Measurements from ENCODE around the gene CES2.

Gene CES2

DNA sequence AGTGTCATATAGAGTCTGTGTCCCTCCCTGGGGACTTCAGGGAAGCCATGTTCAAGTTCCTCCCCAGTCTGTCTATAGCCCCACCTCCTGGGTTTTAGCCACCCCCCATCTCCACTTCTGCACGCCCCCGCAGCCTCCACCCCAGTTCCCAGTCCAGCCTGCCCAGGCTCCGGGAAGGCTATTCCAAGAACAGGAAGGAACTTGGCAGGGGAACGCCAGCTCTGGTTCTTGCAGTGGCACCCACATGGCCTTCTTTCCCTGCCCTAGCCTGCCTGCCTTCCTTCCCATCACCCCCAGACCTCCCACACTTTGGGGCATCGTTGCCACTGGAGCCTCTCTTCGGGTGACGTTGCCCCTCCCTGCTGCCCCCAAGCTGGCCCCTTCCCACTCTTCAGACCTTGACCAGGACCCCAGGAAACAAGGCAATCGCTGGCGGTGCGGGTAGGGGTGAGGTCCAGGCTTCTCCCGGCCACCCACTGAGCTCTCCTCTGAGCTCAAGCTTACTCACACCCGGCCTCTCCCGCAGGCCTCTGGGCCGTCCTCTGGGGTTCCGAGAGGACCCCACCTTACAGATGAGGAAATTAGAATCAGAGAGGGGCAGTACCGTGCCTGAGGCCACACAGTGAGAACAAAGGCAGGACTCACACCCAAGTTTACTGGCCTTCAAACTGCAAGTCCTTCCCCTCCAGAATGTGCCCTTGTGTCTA is 43.8 kb downstream of the CES2 start:
- no peaks in the 10 kb centered on the region for H3K9me3 ChIP-seq (ENCODE audit: control insufficient read depth, insufficient read depth, low read depth, low read length)
- CTCF ChIA-PET: interaction anchor here (0.6 to 2.6 kb wide), 15 partner anchors 14 to 535 kb away, joined by 3 to 16 read pairs (median 5); partner anchors contain the start of gene NOL3
- no peaks in the 10 kb centered on the region for H3K4me1 ChIP-seq (ENCODE audit: control insufficient read depth, insufficient read depth, low read length)
- TF ChIP-seq KLF17 (tag by site-specific recombination; IDR thresholded peaks at IDR 0.05) (no peak), ZNF350 (tag by site-specific recombination; IDR thresholded peaks at IDR 0.05) (no peak), ZNF169 (tag by site-specific recombination; IDR thresholded peaks at IDR 0.05) (no peak), EGR2 (tag by site-specific recombination; IDR thresholded peaks at IDR 0.05; ENCODE audit: low read depth) (peak; percentile 54), GLI2 (tag by site-specific recombination; IDR thresholded peaks at IDR 0.05; ENCODE audit: borderline replicate concordance, low read depth) (no peak), ZBTB10 (tag by site-specific recombination; IDR thresholded peaks at IDR 0.05) (no peak), ZFHX2 (tag by site-specific recombination; conservative IDR thresholded peaks at IDR 0.05) (peak; percentile 73)
- H3K36me3 ChIP-seq (ENCODE audit: control insufficient read depth in 2 of 2, insufficient read depth in 1 of 2, low read length in 2 of 2): no peaks in the 10 kb centered on the region
- no peak overlapping the region for H3K27ac ChIP-seq (ENCODE audit: extremely low read depth, low read depth, low read length)
- no peak overlapping the region for H3K4me3 ChIP-seq (ENCODE audit: low read depth, low read length)
- POLR2A ChIA-PET: no interaction called here

- Histone ChIP-seq H3K4me1 (ENCODE audit: control insufficient read depth, insufficient read depth, low read length) (no peaks in the 10 kb centered on the region), H3K36me3 (ENCODE audit: control insufficient read depth in 2 of 2, insufficient read depth in 1 of 2, low read length in 2 of 2) (no peaks in the 10 kb centered on the region), H3K9me3 (ENCODE audit: control insufficient read depth, insufficient read depth, low read depth, low read length) (no peaks in the 10 kb centered on the region), H3K27ac (ENCODE audit: extremely low read depth, low read depth, low read length) (no peak overlapping the region), H3K4me3 (ENCODE audit: low read depth, low read length) (no peak overlapping the region)
- TF ChIP-seq ZNF660 (tag by site-specific recombination; IDR thresholded peaks at IDR 0.05) (no peak), ZNF529 (tag by site-specific recombination; IDR thresholded peaks at IDR 0.05; ENCODE audit: insufficient replicate concordance) (no peak), ZNF350 (tag by site-specific recombination; IDR thresholded peaks at IDR 0.05) (no peak), ZBTB48 (tag by site-specific recombination; IDR thresholded peaks at IDR 0.05) (no peak)
- TF ChIP-seq, protein P1, sequence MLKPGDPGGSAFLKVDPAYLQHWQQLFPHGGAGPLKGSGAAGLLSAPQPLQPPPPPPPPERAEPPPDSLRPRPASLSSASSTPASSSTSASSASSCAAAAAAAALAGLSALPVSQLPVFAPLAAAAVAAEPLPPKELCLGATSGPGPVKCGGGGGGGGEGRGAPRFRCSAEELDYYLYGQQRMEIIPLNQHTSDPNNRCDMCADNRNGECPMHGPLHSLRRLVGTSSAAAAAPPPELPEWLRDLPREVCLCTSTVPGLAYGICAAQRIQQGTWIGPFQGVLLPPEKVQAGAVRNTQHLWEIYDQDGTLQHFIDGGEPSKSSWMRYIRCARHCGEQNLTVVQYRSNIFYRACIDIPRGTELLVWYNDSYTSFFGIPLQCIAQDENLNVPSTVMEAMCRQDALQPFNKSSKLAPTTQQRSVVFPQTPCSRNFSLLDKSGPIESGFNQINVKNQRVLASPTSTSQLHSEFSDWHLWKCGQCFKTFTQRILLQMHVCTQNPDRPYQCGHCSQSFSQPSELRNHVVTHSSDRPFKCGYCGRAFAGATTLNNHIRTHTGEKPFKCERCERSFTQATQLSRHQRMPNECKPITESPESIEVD (tag by site-specific recombination; IDR thresholded peaks at IDR 0.05): no peak
- POLR2A ChIA-PET: no interaction called here
- CTCF ChIA-PET: interaction anchor here (0.6 kb wide), 1 partner anchor 172 kb away, joined by 3 read pairs; no protein-coding TSS in a partner anchor
These were observed 47.7 kb downstream of the CES2 start for GRCh38 chr16:66983033-66983432.

DNA sequence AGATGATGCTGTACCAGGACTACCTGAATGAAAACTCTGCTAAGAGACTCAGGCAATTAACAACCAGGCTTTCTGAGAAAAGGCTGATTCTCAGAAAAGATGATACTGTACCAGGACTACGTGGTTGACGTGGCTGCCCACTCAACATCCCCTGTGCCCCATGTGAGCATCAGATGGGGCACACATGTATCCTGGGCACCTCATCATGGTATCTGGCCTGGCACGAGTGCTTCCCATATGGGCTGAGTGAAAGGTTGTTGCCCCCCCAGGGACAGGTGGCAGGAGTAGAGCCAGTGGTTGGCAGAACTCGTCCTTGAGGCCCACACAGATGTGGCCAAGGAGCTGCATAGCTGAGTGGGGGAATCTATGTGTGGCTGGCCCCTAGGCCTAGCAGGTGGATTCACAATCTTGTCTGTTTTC is 49.6 kb downstream of the CES2 start:
- H3K4me1 ChIP-seq (ENCODE audit: control insufficient read depth, insufficient read depth, low read length): no peaks in the 10 kb centered on the region
- no peak overlapping the region for H3K27ac ChIP-seq (ENCODE audit: extremely low read depth, low read depth, low read length)
- H3K4me3 ChIP-seq (ENCODE audit: low read depth, low read length): no peak overlapping the region
- no peaks in the 10 kb centered on the region for H3K9me3 ChIP-seq (ENCODE audit: control insufficient read depth, insufficient read depth, low read depth, low read length)
- TF ChIP-seq ZNF18 (tag by site-specific recombination; IDR thresholded peaks at IDR 0.05) (no peak), ZNF747 (tag by site-specific recombination; IDR thresholded peaks at IDR 0.05) (no peak), KLF8 (tag by site-specific recombination; IDR thresholded peaks at IDR 0.05) (no peak), ZBTB26 (tag by site-specific recombination; optimal IDR thresholded peaks at IDR 0.05) (no peak), PRDM1 (tag by site-specific recombination; IDR thresholded peaks at IDR 0.05) (no peak)
- ChIA-PET CTCF (interaction anchor here (0.7 to 1.4 kb wide), 4 partner anchors 9 to 170 kb away, joined by 3 to 7 read pairs (median 5); no protein-coding TSS in a partner anchor), POLR2A (no interaction called here)
- H3K36me3 ChIP-seq (ENCODE audit: control insufficient read depth in 2 of 2, insufficient read depth in 1 of 2, low read length in 2 of 2): no peaks in the 10 kb centered on the region

All from HEK293 (cell line).